Activated CD4-positive, alpha-beta T cell treated with anti-CD3 and anti-CD28 coated beads for 36 hours (primary cell): ENCODE measurements around the gene CDC37. TPM values are rescaled to one million over a fixed set of nuclear protein-coding genes. Genes with fewer than 3 reads are reported as not detected.
A peak's percentile ranks its signal among the peaks of the same experiment; 100 is the strongest.
"Not testable (repeated sequence)": the region's sequence is repeated elsewhere in the genome, so short reads cannot be mapped to it uniquely, and the experiment has no call there.

Experiments used
- ATAC-seq: fragments of 200-7000 bp; cut with Tn5 transposase; one replicate; pipeline ENCODE4 v1.10.0; 2021; ENCODE audit warnings: mild to moderate bottlenecking, moderate library complexity
- CTCF ChIA-PET: fragments of 350-600 bp; sonication (Branson Sonifier 250); formaldehyde crosslinking; loops from one replicate; lab custom pipeline; 2021; ENCODE audit warnings: antibody characterized with exemption; lab: Charles Lee
- POLR2A ChIA-PET: fragments of 350-600 bp; sonication (Branson Sonifier 250); formaldehyde crosslinking; loops from one replicate; lab custom pipeline; 2021; ENCODE audit warnings: antibody characterized with exemption, inconsistent platforms; lab: Charles Lee
- DNase-seq: peaks from one replicate; pipeline ENCODE4 v3.0.0-alpha.2; 2020
- H3K27ac Mint-ChIP-seq: one replicate; pipeline ENCODE4 v1.8.0; 2021; ENCODE audit warnings: mixed read lengths
- H3K27me3 Mint-ChIP-seq: one replicate; pipeline ENCODE4 v1.8.0; 2021; ENCODE audit warnings: mixed read lengths
- H3K36me3 Mint-ChIP-seq: one replicate; pipeline ENCODE4 v1.8.0; 2021; ENCODE audit warnings: low read depth, mixed read lengths
- H3K4me1 Mint-ChIP-seq: one replicate; pipeline ENCODE4 v1.8.0; 2021; ENCODE audit warnings: mixed read lengths
- H3K4me3 Mint-ChIP-seq: one replicate; pipeline ENCODE4 v1.8.0; 2021; ENCODE audit warnings: mild to moderate bottlenecking, moderate library complexity, mixed read lengths
- H3K9me3 Mint-ChIP-seq: one replicate; pipeline ENCODE4 v1.8.0; 2021; ENCODE audit warnings: low read depth, mixed read lengths
- intact Hi-C, 2 experiments: fragments of 100-400 bp; cut with DNase I in 1 of 2; cut with micrococcal nuclease in 1 of 2; formaldehyde crosslinking; loops; one replicate each; pipeline versions ENCODE4 v1.14.2 to v1.15.1; 2022 to 2024; cut with DNase I, micrococcal nuclease
- total RNA-seq, 2 experiments: library from RNA; stranded (reverse); gene quantifications; one replicate each; pipeline ENCODE4 v1.2.3, GENCODE V29; 2021

CDC37 gene
- total RNA-seq, 2 experiments from 2014 or later, result 178 to 190 TPM

GRCh38 chr19:10407096-10407495 lies 3.8 kb upstream of the CDC37 start:
- ChIA-PET CTCF (interaction anchor here (0.6 to 10.9 kb wide), 7 partner anchors 8 to 474 kb away, joined by 3 to 135 read pairs (median 5); no protein-coding TSS in a partner anchor), POLR2A (no interaction called here)
- intact Hi-C loops, result loop anchor here in 1 of 2 experiments (10.0 kb wide), 1 partner anchor 688 kb away; no protein-coding TSS in a partner anchor
- Mint-ChIP-seq H3K36me3 (peaks cover 12% of the 10 kb centered on the region), H3K4me3 (no peak overlapping the region), H3K27ac (no peak overlapping the region), H3K27me3 (no peaks in the 10 kb centered on the region), H3K9me3 (no peaks in the 10 kb centered on the region), H3K4me1 (peaks cover 67% of the 10 kb centered on the region)
- ATAC-seq (no peak), DNase-seq (no peak)

DNA sequence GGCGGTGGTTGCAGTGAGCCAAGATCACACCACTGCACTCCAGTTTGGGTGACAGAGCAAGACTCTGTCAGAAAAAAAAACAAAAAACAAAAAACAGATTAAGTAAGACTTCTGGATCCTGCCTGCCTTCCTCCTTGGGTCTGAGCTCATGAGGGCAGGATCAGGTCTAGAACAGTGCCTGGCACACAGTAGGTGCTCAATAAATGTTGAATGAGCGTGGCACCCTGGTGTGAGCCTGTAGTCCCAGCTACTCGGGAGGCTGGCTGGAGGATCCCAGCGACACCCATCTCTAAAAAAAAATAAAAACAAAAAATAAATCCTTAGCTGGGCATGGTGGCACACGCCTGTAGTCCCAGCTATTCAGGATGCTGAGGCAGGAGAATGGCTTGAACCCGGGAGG lies 2.8 kb upstream of the CDC37 start:
- ATAC-seq (no peak), DNase-seq (no peak)
- Mint-ChIP-seq H3K36me3 (peaks cover 13% of the 10 kb centered on the region), H3K27ac (peak overlapping the region; percentile 71), H3K4me1 (peaks cover 70% of the 10 kb centered on the region), H3K9me3 (no peaks in the 10 kb centered on the region), H3K4me3 (no peak overlapping the region), H3K27me3 (no peaks in the 10 kb centered on the region)
- POLR2A ChIA-PET, result interaction anchor here (0.6 to 1.4 kb wide), 2 partner anchors 10 to 304 kb away, joined by 4 read pairs; no protein-coding TSS in a partner anchor
- CTCF ChIA-PET, result interaction anchor here (0.6 to 10.9 kb wide), 14 partner anchors 9 to 473 kb away, joined by 3 to 135 read pairs (median 4); partner anchors contain the start of genes DNM2, ICAM1 and QTRT1
- intact Hi-C loops, result loop anchor here in 1 of 2 experiments (10.0 kb wide), 1 partner anchor 689 kb away; no protein-coding TSS in a partner anchor

GRCh38 chr19:10404888-10405820 lies 1.8 kb upstream of the CDC37 start:
- H3K27ac Mint-ChIP-seq, result peak overlapping the region; percentile 87
- DNase-seq (peak; percentile 81), ATAC-seq (no peak)
- intact Hi-C loops, result loop anchor here (1.0 to 10.0 kb wide), 4 partner anchors 19 to 690 kb away; partner anchors contain the start of gene ILF3 (in 1 of the 2)
- H3K4me3 Mint-ChIP-seq, result peak overlapping the region; percentile 94
- no peaks in the 10 kb centered on the region for H3K27me3 Mint-ChIP-seq
- ChIA-PET CTCF (interaction anchor here (0.5 to 10.9 kb wide), 15 partner anchors 9 to 909 kb away, joined by 3 to 135 read pairs (median 4); partner anchors contain the start of genes DNM2 and ICAM1), POLR2A (interaction anchor here (0.6 to 1.4 kb wide), 6 partner anchors 11 to 303 kb away, joined by 3 to 7 read pairs (median 4); no protein-coding TSS in a partner anchor)
- no peaks in the 10 kb centered on the region for H3K9me3 Mint-ChIP-seq
- peaks cover 17% of the 10 kb centered on the region for H3K36me3 Mint-ChIP-seq
- H3K4me1 Mint-ChIP-seq, result peaks cover 74% of the 10 kb centered on the region

GRCh38 chr19:10402441-10403038 lies 802 bp downstream of the CDC37 start:
- H3K27ac Mint-ChIP-seq, result peak overlapping the region; percentile 81
- DNase-seq (no peak), ATAC-seq (no peak)
- H3K4me1 Mint-ChIP-seq, result peaks cover 56% of the 10 kb centered on the region
- intact Hi-C loops, result loop anchor here (1.0 to 10.0 kb wide), 20 partner anchors 14 to 692 kb away; partner anchors contain the start of genes TYK2 (in 2 of the 2), ATG4D (in 1 of the 2), DNMT1 (in 1 of the 2) and ILF3 (in 1 of the 2)
- H3K4me3 Mint-ChIP-seq, result peak overlapping the region; percentile 94
- H3K27me3 Mint-ChIP-seq, result no peaks in the 10 kb centered on the region
- ChIA-PET POLR2A (no interaction called here), CTCF (interaction anchor here (0.6 to 10.9 kb wide), 11 partner anchors 10 to 315 kb away, joined by 3 to 135 read pairs (median 3); no protein-coding TSS in a partner anchor)
- H3K9me3 Mint-ChIP-seq, result no peaks in the 10 kb centered on the region
- H3K36me3 Mint-ChIP-seq, result peaks cover 26% of the 10 kb centered on the region

DNA sequence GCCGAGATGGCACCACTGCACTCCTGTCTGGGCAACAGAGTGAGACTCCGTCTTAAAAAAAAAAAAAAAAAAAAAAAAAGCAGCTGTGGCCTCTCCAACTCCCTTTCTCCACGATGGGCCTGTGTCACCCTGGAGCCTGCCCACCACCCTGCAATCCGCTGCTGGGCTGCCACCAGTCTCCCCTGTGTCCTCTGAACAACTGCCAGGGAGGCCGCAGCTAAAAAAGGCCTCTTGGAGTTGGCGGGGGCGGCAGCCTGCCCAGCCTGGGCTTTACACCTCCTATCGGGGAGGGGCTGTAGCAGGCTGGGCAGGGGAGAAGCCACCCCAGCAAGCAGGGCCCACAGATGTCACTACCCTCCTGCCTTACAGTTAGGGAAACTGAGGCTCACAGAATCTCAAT lies 3.5 kb downstream of the CDC37 start:
- POLR2A ChIA-PET, result no interaction called here
- H3K4me3 Mint-ChIP-seq, result no peak overlapping the region
- H3K36me3 Mint-ChIP-seq, result peaks cover 40% of the 10 kb centered on the region
- intact Hi-C loops, result loop anchor here in 1 of 2 experiments (5.0 to 10.0 kb wide), 2 partner anchors 252 to 695 kb away; partner anchors contain the start of gene ILF3
- H3K27me3 Mint-ChIP-seq, result no peaks in the 10 kb centered on the region
- ATAC-seq (no peak), DNase-seq (no peak)
- peaks cover 33% of the 10 kb centered on the region for H3K4me1 Mint-ChIP-seq
- CTCF ChIA-PET, result interaction anchor here (0.5 to 10.9 kb wide), 5 partner anchors 9 to 57 kb away, joined by 3 to 135 read pairs (median 4); no protein-coding TSS in a partner anchor
- H3K27ac Mint-ChIP-seq, result no peak overlapping the region
- H3K9me3 Mint-ChIP-seq, result no peaks in the 10 kb centered on the region

DNA sequence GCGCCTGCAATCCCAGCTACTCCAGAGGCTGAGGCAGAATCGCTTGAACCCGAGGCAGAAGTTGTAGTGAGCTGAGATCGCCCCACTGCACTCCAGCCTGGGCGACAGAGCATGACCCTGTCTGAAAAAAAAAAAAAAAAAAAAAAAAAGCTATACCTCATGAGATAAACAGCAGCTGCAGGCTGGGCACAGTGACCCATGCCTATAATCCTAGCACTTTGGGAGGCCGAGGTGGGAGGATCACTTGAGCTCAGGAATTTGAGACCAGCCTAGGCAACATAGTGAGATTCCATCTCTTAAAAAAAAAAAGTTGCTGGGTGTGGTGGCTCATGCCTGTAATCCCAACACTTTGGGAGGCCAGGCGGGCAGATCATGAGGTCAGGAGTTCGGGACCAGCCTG lies 4.0 kb downstream of the CDC37 start:
- intact Hi-C loops, DNase-seq, H3K27ac Mint-ChIP-seq, H3K9me3 Mint-ChIP-seq, ATAC-seq, H3K27me3 Mint-ChIP-seq, POLR2A ChIA-PET, H3K4me3 Mint-ChIP-seq: not testable (repeated sequence)
- CTCF ChIA-PET, result interaction anchor here (0.7 to 10.9 kb wide), 3 partner anchors 11 to 120 kb away, joined by 3 to 135 read pairs (median 18); no protein-coding TSS in a partner anchor
- Mint-ChIP-seq H3K36me3 (peaks cover 40% of the 10 kb centered on the region), H3K4me1 (peaks cover 28% of the 10 kb centered on the region)

DNA sequence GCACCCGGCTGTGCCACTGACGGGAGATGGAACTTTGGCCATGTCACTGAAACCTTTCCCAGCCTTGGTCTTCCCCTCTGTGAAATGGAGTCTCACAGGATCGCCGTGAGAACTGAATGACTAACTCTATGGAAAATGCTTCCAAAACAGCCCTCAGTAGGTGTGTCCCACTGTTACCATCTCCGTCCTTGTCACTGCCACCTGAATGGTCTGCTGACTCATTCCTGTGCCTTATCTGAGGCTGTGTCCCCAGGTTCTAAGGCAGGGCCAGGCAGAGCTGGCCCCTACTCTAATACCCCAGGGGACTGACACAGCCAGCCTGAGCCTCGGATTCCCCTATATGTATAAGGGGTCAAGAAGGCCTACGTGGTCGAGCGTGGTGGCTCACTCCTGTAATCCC lies 4.5 kb downstream of the CDC37 start:
- intact Hi-C loops, result no loop called here
- H3K27ac Mint-ChIP-seq, result no peak overlapping the region
- no peaks in the 10 kb centered on the region for H3K9me3 Mint-ChIP-seq
- ATAC-seq (no peak), DNase-seq (no peak)
- CTCF ChIA-PET, result interaction anchor here (0.6 to 0.7 kb wide), 2 partner anchors 119 to 169 kb away, joined by 3 read pairs; no protein-coding TSS in a partner anchor
- peaks cover 26% of the 10 kb centered on the region for H3K4me1 Mint-ChIP-seq
- H3K36me3 Mint-ChIP-seq, result peaks cover 42% of the 10 kb centered on the region
- H3K4me3 Mint-ChIP-seq, result no peak overlapping the region
- POLR2A ChIA-PET, result no interaction called here
- H3K27me3 Mint-ChIP-seq, result no peaks in the 10 kb centered on the region

- DNase-seq (no peak), ATAC-seq (no peak)
- intact Hi-C loops, result no loop called here
- POLR2A ChIA-PET, result interaction anchor here (0.6 kb wide), 1 partner anchor 16 kb away, joined by 9 read pairs; the partner anchor contains the start of gene TYK2
- H3K27me3 Mint-ChIP-seq, result no peaks in the 10 kb centered on the region
- peaks cover 12% of the 10 kb centered on the region for H3K4me1 Mint-ChIP-seq
- CTCF ChIA-PET, result interaction anchor here (1.3 kb wide), 1 partner anchor 10 kb away, joined by 3 read pairs; no protein-coding TSS in a partner anchor
- no peak overlapping the region for H3K27ac Mint-ChIP-seq
- H3K36me3 Mint-ChIP-seq, result peaks cover 39% of the 10 kb centered on the region
- H3K9me3 Mint-ChIP-seq, result no peaks in the 10 kb centered on the region
- no peak overlapping the region for H3K4me3 Mint-ChIP-seq
These were observed 7.4 kb downstream of the CDC37 start for GRCh38 chr19:10395917-10396316.

- DNase-seq (no peak), ATAC-seq (no peak)
- H3K9me3 Mint-ChIP-seq, result no peaks in the 10 kb centered on the region
- H3K27me3 Mint-ChIP-seq, result no peaks in the 10 kb centered on the region
- POLR2A ChIA-PET, result interaction anchor here (0.6 kb wide), 1 partner anchor 15 kb away, joined by 9 read pairs; the partner anchor contains the start of gene TYK2
- H3K4me3 Mint-ChIP-seq, result no peak overlapping the region
- intact Hi-C loops, result no loop called here
- peaks cover 42% of the 10 kb centered on the region for H3K36me3 Mint-ChIP-seq
- no peak overlapping the region for H3K27ac Mint-ChIP-seq
- peaks cover 10% of the 10 kb centered on the region for H3K4me1 Mint-ChIP-seq
- CTCF ChIA-PET, result interaction anchor here (5.5 kb wide), 1 partner anchor 136 kb away, joined by 72 read pairs; no protein-coding TSS in a partner anchor
These were observed 7.9 kb downstream of the CDC37 start for GRCh38 chr19:10395436-10395835.

DNA sequence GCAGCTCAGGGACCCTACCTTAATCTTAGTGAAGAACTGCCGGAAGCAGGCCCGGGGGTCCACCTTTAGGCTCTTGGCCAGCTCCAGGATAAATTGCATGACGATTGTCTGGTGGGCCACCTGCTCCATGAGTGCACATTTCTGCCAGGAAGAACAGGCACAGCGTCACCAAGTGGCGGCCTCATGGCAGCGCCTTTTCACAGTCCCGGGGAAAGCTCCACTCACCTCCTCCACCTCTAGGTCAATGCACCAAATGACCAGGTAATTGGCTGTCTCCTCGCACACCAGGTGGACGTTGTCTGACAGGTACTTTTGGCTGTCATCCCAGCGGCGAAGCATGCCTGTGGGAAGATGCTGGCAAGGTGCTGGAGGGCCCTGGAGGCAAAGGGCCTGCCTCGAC lies 8.3 kb downstream of the CDC37 start:
- intact Hi-C loops, result no loop called here
- Mint-ChIP-seq H3K9me3 (no peaks in the 10 kb centered on the region), H3K36me3 (peaks cover 42% of the 10 kb centered on the region), H3K4me3 (no peak overlapping the region), H3K27ac (no peak overlapping the region), H3K4me1 (peaks cover 7% of the 10 kb centered on the region), H3K27me3 (no peaks in the 10 kb centered on the region)
- ChIA-PET POLR2A (interaction anchor here (0.7 kb wide), 1 partner anchor 224 kb away, joined by 3 read pairs; no protein-coding TSS in a partner anchor), CTCF (interaction anchor here (1.1 to 5.5 kb wide), 2 partner anchors 52 to 135 kb away, joined by 3 to 72 read pairs; no protein-coding TSS in a partner anchor)
- DNase-seq (no peak), ATAC-seq (no peak)
